Endothelial cell of umbilical vein (primary cell): Measurements from ENCODE around the gene C19orf85. TPM values are rescaled to one million over a fixed set of nuclear protein-coding genes. Genes with fewer than 3 reads are reported as not detected.
A peak's percentile ranks its signal among the peaks of the same experiment; 100 is the strongest.

Experiments
- BruUV-seq: library from RNA; stranded (reverse); fragments of 400-500 nt; replicated peaks from 2 replicates; lab custom pipeline; 2021; lab: Mats Ljungman, UMichigan
- CTCF ChIA-PET: fragments of 300-600, 350-600 bp; sonication (Branson Sonifier 250); formaldehyde crosslinking; loops from one replicate; lab custom pipeline; 2021; ENCODE audit warnings: antibody characterized with exemption, inconsistent platforms; lab: Charles Lee
- POLR2A ChIA-PET: fragments of 300-600, 350-600 bp; sonication (Branson Sonifier 250); formaldehyde crosslinking; loops from one replicate; lab custom pipeline; 2021; ENCODE audit warnings: antibody characterized with exemption, inconsistent platforms; lab: Charles Lee
- DNase-seq: peaks from one replicate; pipeline ENCODE4 v3.0.0-alpha.2; 2011; ENCODE audit warnings: low read depth, low spot score
- FAIRE-seq: peaks from 2 replicates; lab custom pipeline; 2011; peaks lifted over from hg19 to GRCh38; lab: Jason Lieb, UNC
- H2AFZ ChIP-seq: 2 replicates; pipeline ENCODE4 v1.6.0; 2012; ENCODE audit warnings: low read depth, low read length, control low read depth, inconsistent platforms
- H3K27ac ChIP-seq: 2 replicates; pipeline ENCODE4 v1.5.1; 2011; ENCODE audit warnings: low read depth, mild to moderate bottlenecking, control low read depth, low read length, moderate library complexity; ENCODE audit not compliant: insufficient read depth
- H3K27me3 ChIP-seq, 2 experiments: 2 replicates each; pipeline versions ENCODE4 v1.6.0 to v1.6.1; 2011; ENCODE audit warnings: low read length in 2 of 2, mixed read lengths in 1 of 2; ENCODE audit not compliant: control insufficient read depth in 2 of 2, insufficient read depth in 2 of 2
- H3K36me3 ChIP-seq, 2 experiments: 2 replicates in 1 of 2; 3 replicates in 1 of 2; pipeline ENCODE4 v1.5.1; 2011; ENCODE audit warnings: low read length in 2 of 2, mild to moderate bottlenecking in 1 of 2, moderate library complexity in 1 of 2; ENCODE audit not compliant: control insufficient read depth in 2 of 2, insufficient read depth in 2 of 2; ENCODE audit errors: extremely low read depth in 1 of 2
- H3K4me1 ChIP-seq: 3 replicates; pipeline ENCODE4 v1.5.1; 2011; ENCODE audit warnings: mild to moderate bottlenecking, low read length; ENCODE audit not compliant: control insufficient read depth, insufficient read depth; ENCODE audit errors: extremely low read depth
- H3K4me2 ChIP-seq: 2 replicates; pipeline ENCODE4 v1.6.1; 2011; ENCODE audit warnings: low read length, control low read depth, mixed read lengths; ENCODE audit not compliant: insufficient read depth
- H3K4me3 ChIP-seq, 3 experiments: fragments of 200-600 bp in 1 of 3; sonication (generic), shearing (Covaris generic) in 1 of 3; replicated peaks in 1 of 3; 2 replicates each; pipeline ENCODE4 v1.5.1; 2011 to 2016; ENCODE audit warnings: control low read depth in 3 of 3, low read length in 3 of 3, mild to moderate bottlenecking in 2 of 3, inconsistent platforms in 1 of 3, low read depth in 1 of 3, moderate library complexity in 1 of 3; ENCODE audit not compliant: insufficient read depth in 1 of 3
- H3K79me2 ChIP-seq: 2 replicates; pipeline ENCODE4 v1.6.0; 2012; ENCODE audit warnings: low read length, inconsistent platforms; ENCODE audit not compliant: control insufficient read depth, insufficient read depth
- H3K9ac ChIP-seq: replicated peaks from 2 replicates; pipeline ENCODE3; 2011; ENCODE audit warnings: low read length, control low read depth; ENCODE audit not compliant: insufficient read depth; ENCODE audit errors: extremely low read depth
- H3K9me1 ChIP-seq: replicated peaks from 3 replicates; pipeline ENCODE4 v1.6.0; 2011; ENCODE audit warnings: mild to moderate bottlenecking, low read length; ENCODE audit not compliant: control insufficient read depth, insufficient read depth; ENCODE audit errors: extremely low read depth
- H3K9me3 ChIP-seq: replicated peaks from 2 replicates; pipeline ENCODE4 v1.5.1; 2012; ENCODE audit warnings: low read length, inconsistent platforms; ENCODE audit not compliant: control insufficient read depth, insufficient read depth
- H4K20me1 ChIP-seq: replicated peaks from 2 replicates; pipeline ENCODE3; 2011; ENCODE audit warnings: mild to moderate bottlenecking, low read length; ENCODE audit not compliant: control insufficient read depth, insufficient read depth; ENCODE audit errors: extremely low read depth
- EZH2 ChIP-seq: IDR thresholded peaks from 2 replicates; pipeline ENCODE4 v1.6.1; 2012; ENCODE audit warnings: borderline replicate concordance, low read depth, mild to moderate bottlenecking, moderate library complexity, low read length, inconsistent platforms; ENCODE audit not compliant: severe bottlenecking
- FOS ChIP-seq: IDR thresholded peaks from 2 replicates; pipeline ENCODE4 v1.6.1; 2011; ENCODE audit warnings: mild to moderate bottlenecking, low read length, moderate library complexity, borderline replicate concordance; ENCODE audit not compliant: insufficient read depth
- MAX ChIP-seq: IDR thresholded peaks from 2 replicates; pipeline ENCODE4 v1.6.1; 2011; ENCODE audit not compliant: insufficient read depth, insufficient read length
- MYC ChIP-seq: IDR thresholded peaks from one replicate; pipeline ENCODE4 v1.6.1; 2011; ENCODE audit warnings: mild to moderate bottlenecking, low read depth, low read length
- POLR2A ChIP-seq: IDR thresholded peaks from 2 replicates; pipeline ENCODE4 v1.6.1; 2012; ENCODE audit warnings: low read depth, mild to moderate bottlenecking, control low read depth, low read length
- dilution Hi-C: fragments of 300-500 bp; cut with MboI; formaldehyde crosslinking; loops from one replicate; pipeline ENCODE4 v1.15.0; 2019; ENCODE audit warnings: low sequenced_read_pairs; ENCODE audit not compliant: extremely low pct_ligation_motif_present
- intact Hi-C: fragments of 100-400 bp; cut with micrococcal nuclease; formaldehyde crosslinking; loops from one replicate; pipeline ENCODE4 v1.10.0; 2022
- polyA plus RNA-seq, 4 experiments: library from polyadenylated mRNA; depleted of rRNA in 3 of 4; stranded (reverse) in 3 of 4; unstranded in 1 of 4; fragments of >200 nt; gene quantifications; 2 replicates each; pipeline versions ENCODE4 v1.2.1 to v1.2.3, GENCODE V29; 2011 to 2012; ENCODE audit warnings: missing spikeins in 1 of 4
- total RNA-seq: library from RNA; stranded (reverse); gene quantifications from 2 replicates; pipeline ENCODE4 v1.2.3, GENCODE V29; 2021

The C19orf85 gene
- total and polyA plus RNA-seq, 2 donors (not counting 3 experiments of a cell fraction or from before 2014, with no cell fraction given) = not detected

GRCh38 chr19:55471266-55471665, 6.7 kb upstream of the C19orf85 start:
- ChIA-PET POLR2A (interaction anchor here (0.7 kb wide), 1 partner anchor 8 kb away, joined by 5 read pairs; no protein-coding TSS in a partner anchor), CTCF (interaction anchor here (1.1 to 2.0 kb wide), 2 partner anchors 33 to 160 kb away, joined by 3 to 14 read pairs; no protein-coding TSS in a partner anchor)
- Histone ChIP-seq H3K27ac (no peak overlapping the region), H3K9me1 (no peaks in the 10 kb centered on the region), H3K36me3 (no peaks in the 10 kb centered on the region), H2AFZ (no peak overlapping the region), H3K4me3 (no peak overlapping the region), H3K79me2 (no peaks in the 10 kb centered on the region), H4K20me1 (no peaks in the 10 kb centered on the region), H3K9me3 (no peaks in the 10 kb centered on the region), H3K4me1 (peaks cover 5% of the 10 kb centered on the region), H3K9ac (no peak overlapping the region), H3K27me3 (no peaks in the 10 kb centered on the region), H3K4me2 (no peak overlapping the region)
- TF ChIP-seq FOS (no peak), POLR2A (no peak), EZH2 (no peak)
- dilution Hi-C loops (no loop called here), intact Hi-C loops (no loop called here)
- FAIRE-seq (no peak), DNase-seq (no peak)
- BruUV-seq = no TSS peak

DNA sequence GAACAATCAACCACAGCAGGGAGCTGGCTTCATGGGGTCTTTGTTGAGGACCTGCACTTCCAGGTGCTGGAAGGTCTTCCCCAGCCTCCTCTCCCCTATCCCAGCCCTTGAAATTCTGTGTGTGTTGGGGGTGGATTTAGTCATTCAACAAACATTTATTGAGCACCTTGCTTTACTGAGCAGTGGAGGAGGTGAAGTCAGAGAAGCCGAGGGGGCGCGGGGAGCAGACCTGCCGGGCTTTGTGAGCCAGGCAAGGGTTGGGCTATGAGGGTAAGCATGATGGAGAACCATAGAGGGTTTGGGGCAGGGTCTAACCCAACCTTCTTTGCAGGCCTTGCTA, 3.5 kb upstream of the C19orf85 start:
- no TSS peak for BruUV-seq
- intact Hi-C loops = loop anchor here (1.0 kb wide), 1 partner anchor 36 kb away; no protein-coding TSS in a partner anchor

More for the DNA sequence above, 3.5 kb upstream of the C19orf85 start:
- Histone ChIP-seq H3K9ac (no peak overlapping the region), H2AFZ (peak overlapping the region; percentile 51), H3K36me3 (no peaks in the 10 kb centered on the region), H3K9me3 (no peaks in the 10 kb centered on the region), H3K4me1 (no peaks in the 10 kb centered on the region), H3K27ac (no peak overlapping the region), H3K79me2 (no peaks in the 10 kb centered on the region), H3K4me2 (no peak overlapping the region), H4K20me1 (no peaks in the 10 kb centered on the region), H3K27me3 (no peaks in the 10 kb centered on the region), H3K9me1 (no peaks in the 10 kb centered on the region), H3K4me3 (no peak overlapping the region)
- TF ChIP-seq MYC (no peak), MAX (no peak), FOS (no peak)
- dilution Hi-C loops = no loop called here
- ChIA-PET CTCF (interaction anchor here (0.7 to 5.1 kb wide), 26 partner anchors 9 to 335 kb away, joined by 3 to 298 read pairs (median 9); partner anchors contain the start of genes DNAAF3, FIZ1, NAT14 and ZNF524), POLR2A (interaction anchor here (1.5 kb wide), 1 partner anchor 36 kb away, joined by 7 read pairs; no protein-coding TSS in a partner anchor)
- FAIRE-seq (no peak), DNase-seq (no peak)
